CD4-positive, alpha-beta T cell treated with Interleukin-4 for 4 hours (primary cell): ENCODE data around the gene MAGEA4.
"Not testable (repeated sequence)": the region's sequence is repeated elsewhere in the genome, so short reads cannot be mapped to it uniquely, and the experiment has no call there.

Experiments
- DNase-seq: peaks from one replicate; pipeline ENCODE4 v3.0.0-alpha.2; 2020

The MAGEA4 gene, protein sequence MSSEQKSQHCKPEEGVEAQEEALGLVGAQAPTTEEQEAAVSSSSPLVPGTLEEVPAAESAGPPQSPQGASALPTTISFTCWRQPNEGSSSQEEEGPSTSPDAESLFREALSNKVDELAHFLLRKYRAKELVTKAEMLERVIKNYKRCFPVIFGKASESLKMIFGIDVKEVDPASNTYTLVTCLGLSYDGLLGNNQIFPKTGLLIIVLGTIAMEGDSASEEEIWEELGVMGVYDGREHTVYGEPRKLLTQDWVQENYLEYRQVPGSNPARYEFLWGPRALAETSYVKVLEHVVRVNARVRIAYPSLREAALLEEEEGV

GRCh38 chrX:151912780-151913179, at the start of gene MAGEA4:
TSS of gene MAGEA4 (plus strand) at chrX:151912889. CDS start at chrX:151923665, 10,776 bp downstream.
- no peak for DNase-seq

DNA sequence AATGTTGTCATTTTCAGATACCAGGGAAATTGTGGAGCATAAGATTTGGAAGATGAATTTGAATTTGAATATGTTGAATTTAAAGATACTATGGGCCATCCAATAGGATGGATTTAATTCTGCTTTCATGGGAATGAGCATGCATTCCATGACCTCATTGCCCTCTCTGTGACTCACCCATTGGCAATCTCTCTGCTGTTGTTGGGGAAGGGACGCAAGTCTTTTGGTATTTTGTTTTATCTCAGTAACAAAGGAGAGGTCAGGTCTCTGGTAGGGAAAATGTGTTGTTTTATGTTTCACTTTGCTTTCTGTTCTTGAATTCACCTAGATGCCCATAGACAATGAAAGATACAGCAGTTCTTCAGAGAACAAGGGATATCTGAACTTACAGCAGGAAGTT, 42.1 kb upstream of the MAGEA4 start:
- no peak for DNase-seq

- no peak for DNase-seq
Observed at GRCh38 chrX:151871244-151871643, 41.4 kb upstream of the MAGEA4 start.

DNA sequence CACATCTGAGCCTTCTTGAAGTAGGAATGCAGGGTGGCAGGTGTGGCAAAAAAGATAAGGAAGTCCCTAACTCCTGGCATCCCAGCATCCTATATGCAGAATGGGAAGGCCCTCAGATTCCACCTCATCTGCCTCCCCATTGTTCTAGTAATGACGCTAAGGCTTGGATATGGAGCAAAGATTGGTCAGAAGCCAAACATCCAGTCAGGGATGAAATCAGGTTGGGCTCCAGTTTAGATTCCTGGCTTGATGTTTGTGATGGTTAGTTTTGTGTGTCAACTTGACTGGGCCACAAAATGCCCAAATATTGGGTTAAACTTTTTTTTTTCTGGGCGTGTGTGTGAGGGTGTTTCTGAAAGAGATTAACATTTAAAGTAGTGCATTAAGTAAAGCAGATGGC, 39.6 kb upstream of the MAGEA4 start:
- no peak for DNase-seq

DNA sequence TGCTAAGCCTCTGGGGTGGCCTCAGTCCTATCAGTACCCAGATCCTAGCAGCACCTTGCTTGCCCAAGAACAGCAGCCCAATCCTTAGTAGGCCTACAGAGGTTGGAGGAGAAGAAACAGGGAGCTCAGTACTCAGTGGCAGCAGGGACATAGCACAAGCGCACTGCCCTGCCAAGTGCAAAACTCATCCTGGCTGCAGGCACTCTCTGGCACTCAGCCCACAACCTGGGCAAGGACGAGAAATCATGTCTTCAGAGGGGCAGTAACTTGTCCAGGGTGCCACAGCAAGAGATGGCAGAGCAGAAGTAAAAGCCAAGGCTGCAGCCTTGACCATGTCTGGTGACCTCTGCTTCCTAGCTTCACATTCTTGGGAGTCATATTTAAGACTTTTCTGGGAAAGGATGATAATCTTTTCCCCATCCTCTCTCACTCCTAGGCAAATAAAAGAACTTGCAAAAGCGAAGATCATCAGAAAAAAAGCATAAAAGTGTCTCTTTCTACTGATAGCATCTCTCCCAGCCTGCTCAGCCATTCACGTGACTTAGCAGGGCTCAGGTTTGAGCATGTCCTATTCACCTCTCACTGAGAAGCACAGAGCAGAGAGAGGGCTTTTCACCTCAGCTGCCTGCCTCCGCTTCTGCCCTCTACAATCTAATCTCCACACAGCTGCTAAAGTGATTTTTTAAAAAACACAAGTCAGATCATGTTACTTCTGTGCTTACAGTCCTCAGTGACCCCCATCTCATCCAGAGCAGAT, 37.2 kb upstream of the MAGEA4 start:
- DNase-seq, result no peak

DNA sequence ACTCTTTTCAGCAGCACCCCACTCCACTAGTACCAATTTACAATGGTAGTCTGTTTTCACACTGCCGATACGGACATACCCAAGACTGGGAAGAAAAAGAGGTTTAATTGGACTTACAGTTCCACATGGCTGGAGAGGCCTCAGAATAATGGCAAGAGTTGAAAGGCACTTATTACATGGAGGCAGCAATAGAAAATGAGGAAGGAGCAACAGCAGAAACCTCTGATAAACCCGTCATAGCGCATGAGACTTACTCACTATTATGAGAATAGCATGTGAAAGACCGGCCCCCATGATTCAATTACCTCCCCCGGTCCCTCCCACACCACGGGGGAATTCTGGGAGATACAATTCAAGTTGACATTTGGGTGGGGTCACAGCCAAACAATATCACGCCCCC, 34.1 kb upstream of the MAGEA4 start:
- DNase-seq, result no peak

GRCh38 chrX:151879856-151880255, 32.8 kb upstream of the MAGEA4 start:
- DNase-seq, result no peak

GRCh38 chrX:151880895-151881294, 31.8 kb upstream of the MAGEA4 start:
- DNase-seq, result no peak

- DNase-seq, result no peak
Observed at GRCh38 chrX:151889421-151889820, 23.3 kb upstream of the MAGEA4 start.

GRCh38 chrX:151896734-151897474, 15.8 kb upstream of the MAGEA4 start:
- no peak for DNase-seq

- no peak for DNase-seq
Observed at GRCh38 chrX:151899622-151900021, 13.1 kb upstream of the MAGEA4 start.

- DNase-seq, result no peak
Observed at GRCh38 chrX:151901826-151902225, 10.9 kb upstream of the MAGEA4 start.

- no peak for DNase-seq
Observed at GRCh38 chrX:151902813-151903591, 9.7 kb upstream of the MAGEA4 start.

DNA sequence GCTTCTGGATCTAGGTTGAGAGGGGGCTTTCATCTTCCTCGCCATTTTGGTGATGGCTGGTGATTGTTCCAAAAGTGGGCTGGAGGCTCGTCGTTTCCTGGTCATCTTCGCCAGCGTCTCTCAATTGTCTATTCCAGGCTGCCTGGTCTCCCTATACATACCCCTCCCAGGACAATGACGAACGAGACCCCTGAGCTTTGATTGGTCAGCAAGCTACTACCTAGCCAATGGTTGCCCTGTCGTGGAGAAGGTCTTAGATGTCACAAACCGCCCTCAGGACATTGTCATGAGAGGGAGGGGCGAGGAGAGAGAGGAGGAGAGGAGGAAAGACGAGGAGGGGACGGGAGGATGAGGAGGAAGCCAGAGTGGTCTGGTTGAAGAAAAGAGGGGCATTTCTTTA, 7.7 kb upstream of the MAGEA4 start:
- no peak for DNase-seq

GRCh38 chrX:151912221-151912620, 468 bp upstream of the MAGEA4 start:
- no peak for DNase-seq

DNA sequence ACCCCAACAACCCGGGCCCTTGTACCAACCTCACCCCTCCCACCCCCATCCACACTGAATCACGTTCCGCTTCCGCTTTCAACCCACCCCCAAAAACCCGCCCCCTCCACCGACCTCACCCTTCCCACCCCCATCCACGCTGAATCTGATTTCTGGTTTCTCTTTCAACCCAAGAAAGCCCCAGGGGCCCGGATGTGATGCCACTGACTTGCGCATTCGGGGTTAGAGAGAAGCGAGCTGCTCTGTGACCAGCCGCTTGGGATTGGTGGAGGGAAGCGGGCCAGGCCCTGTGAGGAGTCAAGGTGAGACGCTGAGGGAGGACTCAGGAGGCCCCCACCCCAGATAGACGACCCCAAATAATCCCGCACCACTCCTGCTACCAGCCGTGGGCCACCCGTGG, 6.0 kb downstream of the MAGEA4 start:
- not testable (repeated sequence) for DNase-seq

DNA sequence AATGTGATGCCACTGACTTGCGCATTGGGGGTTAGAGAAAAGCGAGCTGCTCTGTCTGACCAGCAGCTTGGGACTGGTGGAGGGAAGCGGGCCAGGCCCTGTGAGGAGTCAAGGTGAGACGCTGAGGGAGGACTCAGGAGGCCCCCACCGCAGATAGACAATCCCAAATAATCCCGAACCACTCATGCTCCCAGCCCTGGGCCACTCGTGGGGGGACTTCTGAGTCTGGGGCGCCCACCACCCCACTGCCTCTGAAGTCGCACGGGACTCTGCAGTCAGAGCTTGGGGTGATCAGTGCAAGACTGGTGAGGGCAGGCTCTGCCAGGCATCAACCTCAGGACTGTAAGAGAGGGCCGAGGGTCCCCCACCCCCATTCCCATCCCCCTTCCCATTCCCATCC, 6.9 kb downstream of the MAGEA4 start:
- no peak for DNase-seq

GRCh38 chrX:151920101-151920500, 7.4 kb downstream of the MAGEA4 start:
- no peak for DNase-seq

DNA sequence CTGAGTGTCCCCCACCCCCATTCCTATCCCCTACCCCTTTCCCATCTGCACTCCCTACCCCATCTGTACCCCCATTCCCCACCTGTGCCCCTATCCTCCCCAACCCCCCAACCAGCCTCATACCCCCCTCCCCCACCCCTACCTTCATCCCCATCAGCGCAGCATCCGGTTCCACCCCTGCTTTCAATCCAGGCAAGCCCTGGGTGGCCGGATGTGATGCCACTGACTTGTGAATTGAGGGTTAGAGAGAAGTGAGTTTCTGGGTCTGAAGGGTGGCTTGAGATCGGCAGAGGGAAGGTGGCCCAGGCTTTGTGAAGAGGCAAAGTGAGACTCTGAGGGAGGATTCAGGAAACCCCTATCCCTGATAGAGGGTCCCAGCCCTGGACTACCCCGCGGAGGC, 7.8 kb downstream of the MAGEA4 start:
- no peak for DNase-seq

GRCh38 chrX:151921292-151921691, 8.6 kb downstream of the MAGEA4 start:
- DNase-seq, result no peak

DNA sequence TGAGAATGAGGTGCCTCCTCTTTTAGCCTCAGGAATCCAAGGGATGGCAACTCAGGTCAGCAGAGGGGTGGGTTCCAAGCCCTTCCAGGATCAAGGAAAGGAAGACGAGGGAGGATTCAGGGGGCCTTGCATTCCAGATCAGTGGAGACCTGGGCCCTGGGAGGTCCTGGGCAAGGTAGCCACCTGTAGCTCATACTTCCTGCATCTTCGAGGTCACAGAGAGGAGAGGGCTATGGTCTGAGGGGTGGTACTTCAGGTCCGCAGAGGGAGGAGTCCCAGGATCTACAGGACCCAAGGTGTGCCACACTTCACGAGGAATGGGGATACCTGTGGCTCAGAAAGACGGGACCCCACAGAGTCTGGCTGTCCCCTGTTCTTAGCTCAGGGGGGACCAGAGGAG, 9.2 kb downstream of the MAGEA4 start:
- DNase-seq, result no peak

DNA sequence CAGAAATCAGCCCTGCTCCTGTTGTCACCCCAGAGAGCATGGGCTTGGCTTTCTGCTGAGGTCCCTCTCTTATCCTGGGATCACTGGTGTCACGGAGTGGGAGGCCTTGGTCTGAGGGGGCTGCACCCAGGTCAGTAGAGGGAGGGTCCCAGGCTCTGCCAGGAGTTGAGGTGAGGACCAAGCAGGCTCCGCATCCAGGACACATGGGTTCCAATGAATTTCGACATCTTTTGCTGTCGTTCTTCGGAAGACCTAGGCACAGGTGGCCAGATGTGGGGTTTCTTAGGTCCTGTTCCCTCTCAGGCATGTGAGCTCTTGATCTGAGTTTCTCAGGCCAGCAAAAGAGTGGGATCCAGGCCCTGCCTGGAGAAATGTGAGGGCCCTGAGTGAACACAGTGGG, 10.0 kb downstream of the MAGEA4 start:
- no peak for DNase-seq

DNA sequence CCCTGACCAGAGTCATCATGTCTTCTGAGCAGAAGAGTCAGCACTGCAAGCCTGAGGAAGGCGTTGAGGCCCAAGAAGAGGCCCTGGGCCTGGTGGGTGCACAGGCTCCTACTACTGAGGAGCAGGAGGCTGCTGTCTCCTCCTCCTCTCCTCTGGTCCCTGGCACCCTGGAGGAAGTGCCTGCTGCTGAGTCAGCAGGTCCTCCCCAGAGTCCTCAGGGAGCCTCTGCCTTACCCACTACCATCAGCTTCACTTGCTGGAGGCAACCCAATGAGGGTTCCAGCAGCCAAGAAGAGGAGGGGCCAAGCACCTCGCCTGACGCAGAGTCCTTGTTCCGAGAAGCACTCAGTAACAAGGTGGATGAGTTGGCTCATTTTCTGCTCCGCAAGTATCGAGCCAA, 11.0 kb downstream of the MAGEA4 start:
- DNase-seq, result no peak
